HG02623 (cell line): ENCODE data around the gene FMNL2.

Experiments
- ATAC-seq: cut with Tn5 transposase; IDR thresholded peaks from one replicate; pipeline ENCODE4 v1.9.1; 2021; ENCODE audit warnings: moderate library complexity; ENCODE audit not compliant: unreplicated experiment

Gene FMNL2

DNA sequence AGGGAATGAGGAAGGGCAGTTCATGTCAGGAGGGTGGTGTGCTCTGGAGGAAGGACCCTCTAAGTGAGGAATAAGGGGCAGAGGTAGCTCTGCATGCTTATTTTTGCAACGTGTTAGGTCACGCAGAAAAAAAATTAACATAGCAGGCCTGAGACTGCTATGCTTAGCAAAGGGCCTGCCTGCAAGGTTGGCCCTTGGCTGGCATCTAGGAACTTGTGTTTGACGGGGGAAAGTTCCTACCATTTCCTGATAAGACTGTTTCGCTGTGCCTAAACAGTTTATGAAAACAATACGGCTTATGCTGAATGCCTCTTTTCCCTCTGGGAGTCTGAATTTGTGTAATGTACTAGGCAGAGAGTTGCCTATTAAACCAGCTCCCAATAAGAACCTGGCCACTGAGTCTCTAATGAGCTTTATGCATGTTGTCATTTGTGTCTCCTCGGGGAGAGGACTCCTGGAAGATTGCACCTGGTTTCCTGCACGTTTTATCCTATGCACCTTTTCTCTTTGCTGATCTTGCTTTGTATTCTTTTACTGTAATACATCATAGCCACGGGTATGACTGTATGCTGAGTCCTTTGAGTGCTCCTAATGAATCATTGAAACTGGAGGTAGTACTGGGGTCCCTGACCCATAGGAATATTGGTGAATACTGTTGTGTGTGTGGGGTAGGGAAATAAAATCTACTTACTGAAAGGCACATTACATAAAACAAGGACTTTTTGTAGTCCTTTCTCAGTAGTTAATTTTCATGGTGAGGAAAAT, 213.3 kb downstream of the FMNL2 start:
- ATAC-seq, result no peak

DNA sequence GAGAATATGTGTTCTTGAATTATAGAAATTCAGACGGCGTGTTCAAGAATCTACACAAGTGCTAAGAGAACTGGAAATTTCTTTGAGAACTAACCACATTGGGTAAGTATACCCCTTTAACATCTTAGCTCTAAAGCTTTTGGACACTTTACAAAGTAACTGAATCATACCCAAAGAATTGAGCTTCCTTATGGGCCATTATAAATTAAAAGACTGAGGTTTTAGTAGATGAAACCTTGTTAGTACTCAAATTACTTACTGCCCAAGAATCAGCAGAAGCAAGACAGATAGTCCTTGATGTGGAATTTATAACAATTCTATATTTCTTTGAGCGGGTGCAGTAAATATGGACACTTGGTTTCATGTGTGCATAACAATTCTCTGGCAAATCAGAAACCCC, 214.0 kb downstream of the FMNL2 start:
- no peak for ATAC-seq

DNA sequence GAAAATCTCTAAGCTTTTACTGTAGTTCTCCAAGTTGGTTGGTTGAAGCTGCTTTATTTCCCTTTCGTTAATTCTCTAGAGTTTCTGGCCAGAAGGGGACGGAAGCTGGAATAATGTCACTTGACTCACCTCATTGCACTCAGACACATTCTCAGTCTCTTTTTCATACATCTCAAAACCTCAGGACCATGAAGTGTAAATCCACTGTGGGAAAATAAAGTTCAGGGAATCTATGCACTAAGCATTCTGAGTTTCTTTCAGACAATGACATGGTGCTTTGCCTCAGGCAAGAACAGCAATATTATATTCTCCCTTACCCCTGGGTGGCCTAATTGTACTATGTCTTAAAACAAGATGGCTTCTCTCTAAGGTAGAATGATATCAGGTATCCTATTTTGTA, 214.4 kb downstream of the FMNL2 start:
- no peak for ATAC-seq

DNA sequence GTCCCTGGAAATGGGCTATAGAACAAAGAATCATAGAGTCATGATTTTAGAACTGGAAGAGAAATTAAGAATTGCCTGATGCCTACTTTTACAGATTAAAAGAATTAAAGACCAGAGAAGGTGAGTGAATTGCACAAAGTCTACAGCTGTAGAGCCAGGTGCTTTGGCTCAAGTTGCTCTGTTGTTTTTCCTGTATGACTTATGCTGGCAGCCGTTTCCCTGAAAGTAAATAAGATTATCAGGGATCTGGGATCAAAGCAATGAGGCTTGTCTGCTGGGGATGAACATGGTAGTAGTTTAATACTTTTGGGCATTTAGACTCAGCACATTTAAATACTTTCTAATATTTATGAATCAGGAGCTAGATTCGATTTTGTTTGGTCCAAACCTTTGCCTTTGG, 215.4 kb downstream of the FMNL2 start:
- no peak for ATAC-seq

DNA sequence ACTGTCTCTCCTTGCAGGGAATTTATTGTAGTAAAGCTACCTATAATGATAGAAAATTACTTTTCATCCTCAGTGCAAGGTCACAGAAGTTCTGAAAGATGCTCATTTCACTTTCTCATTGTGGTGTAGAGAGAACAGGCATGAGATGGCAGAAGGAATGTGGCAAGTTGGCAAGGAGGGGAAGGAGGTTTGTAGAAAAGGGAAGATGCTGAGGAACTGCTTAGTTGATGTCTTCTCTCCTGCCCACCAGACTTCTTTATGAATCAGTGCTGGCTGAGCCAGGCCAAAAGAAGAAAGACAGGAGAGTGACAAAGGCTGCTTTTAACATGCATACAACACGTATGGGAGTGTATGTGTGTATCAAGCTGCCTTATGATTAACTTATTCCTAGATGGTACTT, 217.9 kb downstream of the FMNL2 start:
- ATAC-seq, result no peak

DNA sequence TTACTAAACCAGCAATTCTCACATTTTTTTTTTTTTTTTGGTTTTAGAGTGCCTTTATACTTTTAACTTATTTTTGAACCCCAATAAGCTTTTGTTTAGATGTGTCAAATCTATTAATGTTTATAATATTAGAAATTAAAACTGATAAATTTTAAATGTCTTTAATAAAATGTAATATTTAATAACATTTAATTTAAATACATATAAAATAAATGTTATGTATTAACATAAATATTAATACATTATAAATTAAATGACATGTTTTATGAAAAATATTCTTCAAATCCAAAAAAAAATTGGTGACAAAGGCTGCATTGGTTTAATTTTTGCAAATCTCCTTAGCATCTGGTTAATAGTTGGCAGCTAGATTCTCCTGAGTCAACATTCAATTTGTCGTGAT, 218.5 kb downstream of the FMNL2 start:
- no peak for ATAC-seq

DNA sequence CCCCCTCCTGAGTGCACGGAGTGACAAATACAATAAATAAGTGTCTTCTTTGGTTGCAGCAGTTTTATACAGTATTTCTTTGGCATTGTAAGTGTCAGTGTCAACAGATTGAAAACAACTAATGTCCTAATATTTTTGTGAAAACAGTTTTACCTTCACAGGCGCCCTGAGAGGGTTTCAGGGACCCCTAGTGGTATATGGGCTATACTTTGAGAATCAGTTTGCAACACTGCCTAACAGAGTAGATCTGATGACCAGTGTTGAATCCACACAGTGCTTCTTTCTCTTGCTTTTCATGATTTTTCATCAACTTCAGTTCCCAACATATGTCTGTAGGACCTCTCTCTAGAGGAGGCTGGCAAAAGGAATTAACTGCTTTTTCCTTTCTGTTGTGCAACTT, 220.1 kb downstream of the FMNL2 start:
- ATAC-seq, result no peak

DNA sequence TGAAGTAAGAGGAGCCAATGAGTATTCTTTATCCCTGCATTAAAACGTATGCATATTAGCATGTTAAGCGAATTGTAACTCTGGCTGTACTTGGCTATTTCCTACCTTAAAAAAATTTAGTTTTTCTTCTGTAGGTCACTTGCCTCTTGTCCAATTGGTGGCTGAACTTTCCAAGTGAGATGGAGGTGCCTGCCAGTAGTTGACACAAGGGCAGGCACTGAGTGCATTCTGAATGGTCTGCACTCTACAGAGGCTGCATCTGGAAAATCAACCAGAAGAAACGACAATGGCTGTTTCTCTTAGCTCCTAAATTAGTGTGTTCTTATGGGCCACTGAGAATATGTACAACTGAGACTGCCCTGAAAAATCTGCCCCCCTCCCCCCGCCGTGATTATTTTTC, 221.5 kb downstream of the FMNL2 start:
- ATAC-seq, result no peak

DNA sequence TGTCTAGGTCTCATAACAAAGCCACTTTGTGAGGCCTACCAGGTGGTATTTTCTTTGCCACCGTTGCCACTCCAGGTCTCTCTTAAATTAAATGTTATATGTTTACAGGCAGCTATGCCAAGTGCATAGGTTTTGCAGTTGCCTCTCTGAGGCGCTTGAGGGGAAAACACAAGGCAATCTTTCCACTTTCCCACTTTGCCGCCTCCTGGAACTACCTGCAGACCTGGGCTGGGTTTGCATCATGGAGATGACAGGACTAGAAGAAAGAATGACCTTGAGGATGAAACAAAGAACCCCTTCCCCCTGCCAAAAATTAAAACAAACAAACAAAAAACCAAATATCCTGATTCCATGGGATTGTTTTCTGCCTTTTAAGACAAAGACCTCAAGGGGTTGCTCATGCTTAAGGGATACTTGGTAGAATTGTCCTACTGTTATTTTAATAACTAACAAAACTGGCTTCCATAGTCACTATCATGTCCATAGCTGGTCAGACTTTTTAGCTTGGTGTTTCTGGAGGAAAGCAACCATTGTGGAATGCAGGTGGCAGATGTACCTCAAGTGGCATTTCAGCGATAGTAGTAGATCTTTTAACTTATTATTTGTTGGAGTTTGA, 222.4 kb downstream of the FMNL2 start:
- ATAC-seq, result no peak

DNA sequence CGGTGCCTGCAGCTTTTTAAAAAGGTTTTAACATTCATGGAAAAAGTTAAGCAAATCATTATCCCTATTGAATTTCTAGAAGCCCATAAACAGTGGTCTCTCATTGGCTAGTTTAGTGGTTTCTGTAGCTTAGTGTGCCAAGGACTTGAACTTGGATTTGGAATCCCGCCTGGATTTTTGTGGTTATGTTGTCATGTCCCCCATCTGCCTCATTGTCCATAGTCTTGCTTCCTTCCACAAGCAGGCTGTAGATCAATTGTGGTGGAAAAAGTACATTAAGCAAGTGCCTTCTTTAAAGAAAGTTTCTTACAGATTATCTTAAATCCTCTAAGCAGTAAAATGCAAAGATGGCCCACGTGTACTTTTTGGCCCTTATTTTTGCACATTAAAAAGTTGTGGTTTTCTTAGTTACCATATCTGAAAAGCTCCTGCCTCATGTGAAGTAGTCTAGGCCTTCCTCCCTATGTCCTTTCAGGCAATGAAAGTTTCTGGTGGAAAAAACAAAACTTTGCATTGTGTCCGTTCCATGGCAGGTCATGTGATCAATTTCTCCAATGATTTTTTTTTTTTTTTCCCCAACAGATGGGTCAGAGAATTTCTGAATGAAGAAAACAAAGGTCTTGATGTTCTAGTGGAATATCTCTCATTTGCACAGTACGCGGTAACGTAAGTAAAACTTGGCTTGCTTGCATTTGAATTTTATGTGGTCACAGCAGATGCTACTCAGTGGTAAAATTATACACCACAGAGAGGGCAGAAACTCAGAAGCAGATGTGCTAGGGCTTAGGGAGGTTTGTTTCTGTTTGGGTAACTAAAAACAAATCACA, 223.4 kb downstream of the FMNL2 start:
- no peak for ATAC-seq

DNA sequence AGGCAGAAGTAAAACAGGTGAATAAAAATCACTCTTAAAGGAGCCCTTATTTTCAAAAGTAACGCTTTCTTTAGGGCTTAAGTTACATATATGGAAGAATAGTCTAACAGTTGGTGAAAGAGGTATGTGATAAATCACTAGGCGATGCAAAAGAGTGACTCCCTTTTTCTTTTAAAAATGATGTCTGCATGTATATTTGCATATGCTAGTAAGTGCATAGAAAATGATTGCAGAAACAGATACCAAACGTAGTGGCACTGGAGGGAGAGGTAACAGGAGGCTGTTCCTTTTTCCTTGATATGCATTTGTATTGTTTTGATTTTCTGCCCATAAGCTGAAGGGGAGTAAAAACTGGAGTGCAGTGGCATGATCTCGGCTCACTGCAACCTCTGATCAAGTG, 224.0 kb downstream of the FMNL2 start:
- no peak for ATAC-seq

DNA sequence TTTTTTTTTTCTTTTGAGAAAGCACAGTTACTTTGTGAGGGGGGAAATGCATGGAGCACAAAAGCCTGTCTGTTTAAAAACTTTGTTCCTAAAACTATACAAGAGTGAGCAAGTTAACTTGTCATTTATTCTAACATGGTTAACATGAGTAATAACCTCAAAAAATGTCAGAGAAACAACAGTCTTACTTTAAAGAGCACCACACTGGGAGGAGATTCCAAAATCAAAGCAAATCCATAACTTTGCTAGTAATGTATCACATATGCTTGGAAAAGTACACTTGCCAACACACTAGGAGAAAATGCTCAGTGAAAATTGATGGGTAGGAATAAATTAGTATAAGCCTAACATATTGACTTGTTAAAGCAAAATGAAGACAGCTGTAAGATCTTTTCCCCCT, 225.2 kb downstream of the FMNL2 start:
- ATAC-seq, result no peak

DNA sequence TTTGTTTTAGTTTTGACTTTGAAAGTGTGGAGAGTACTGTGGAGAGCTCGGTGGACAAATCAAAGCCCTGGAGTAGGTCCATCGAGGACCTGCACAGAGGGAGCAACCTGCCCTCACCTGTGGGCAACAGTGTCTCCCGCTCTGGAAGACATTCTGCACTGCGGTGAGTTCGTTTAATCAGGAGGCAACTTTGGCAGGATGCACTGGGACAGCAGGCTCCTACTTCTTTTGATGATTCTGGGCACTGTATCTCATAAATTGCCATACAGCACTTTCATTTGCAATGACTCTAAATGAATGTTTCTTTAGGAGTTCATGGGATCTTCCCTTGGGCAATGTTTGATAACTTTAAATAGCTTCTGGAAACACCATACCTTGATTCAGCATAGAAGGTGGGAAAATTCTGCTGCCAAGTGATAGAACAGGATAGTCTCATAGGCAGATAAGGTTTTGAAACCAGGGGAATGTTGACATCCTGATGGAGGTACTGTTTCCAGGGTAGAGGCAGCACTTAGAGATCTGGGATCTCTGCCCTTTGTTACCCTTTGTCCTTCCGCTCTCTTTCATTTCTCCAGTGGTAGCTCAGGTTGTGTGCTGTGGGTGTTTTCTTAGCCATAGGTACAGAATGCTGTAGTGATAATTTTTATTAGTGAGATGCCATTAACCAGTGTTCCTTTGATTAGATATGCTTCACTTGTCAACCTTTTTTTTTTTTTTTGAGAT, 226.1 kb downstream of the FMNL2 start:
- ATAC-seq, result no peak

DNA sequence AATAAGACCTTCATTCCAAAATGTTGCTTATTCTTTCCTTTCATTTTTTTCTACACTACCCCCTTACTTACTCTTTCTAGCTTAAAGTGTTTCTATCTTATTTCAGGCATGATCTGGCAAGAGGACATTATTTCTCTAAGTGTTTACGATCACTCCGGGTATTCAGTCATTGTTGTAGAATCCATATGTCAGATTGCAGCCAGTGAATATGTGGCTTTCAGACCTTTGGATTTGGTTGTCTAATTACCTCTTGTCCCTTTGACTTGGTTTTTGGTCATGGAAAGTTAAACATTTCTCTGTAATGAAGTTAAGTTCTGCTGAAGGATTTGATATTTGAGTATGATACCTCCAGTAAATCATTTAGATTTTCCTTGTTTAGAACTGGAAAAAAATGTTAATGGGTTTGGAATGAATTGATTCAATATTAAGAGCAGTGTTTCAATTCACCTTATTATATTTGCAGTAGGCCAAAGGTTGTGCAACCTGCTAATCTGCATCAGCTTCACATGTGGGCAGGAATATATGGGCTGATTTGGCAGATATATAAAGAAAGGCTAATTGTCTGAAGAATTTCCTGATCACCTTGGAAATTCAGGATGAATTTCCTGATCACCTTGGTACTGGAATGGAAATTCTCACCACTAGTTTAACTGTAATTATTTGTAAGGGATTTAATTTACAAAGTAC, 227.4 kb downstream of the FMNL2 start:
- ATAC-seq, result no peak

DNA sequence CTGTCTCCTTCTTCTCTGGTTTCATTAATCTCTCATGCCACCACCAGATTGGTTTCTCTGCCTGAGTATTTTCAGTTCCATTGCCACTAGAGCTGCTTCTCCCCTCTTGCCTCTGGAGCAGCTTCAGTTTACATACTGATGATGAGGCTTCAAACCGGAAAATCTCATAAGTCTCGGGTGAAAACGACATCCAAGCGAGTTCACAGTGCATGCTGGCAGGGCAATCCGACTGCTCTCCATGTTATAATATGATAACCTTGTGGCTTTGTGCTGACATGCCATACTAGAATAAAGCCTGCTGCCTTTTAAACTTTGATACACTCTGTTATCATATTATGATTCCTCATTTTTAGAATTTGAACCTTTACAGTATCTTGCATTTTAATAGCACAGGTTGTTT, 228.8 kb downstream of the FMNL2 start:
- no peak for ATAC-seq

DNA sequence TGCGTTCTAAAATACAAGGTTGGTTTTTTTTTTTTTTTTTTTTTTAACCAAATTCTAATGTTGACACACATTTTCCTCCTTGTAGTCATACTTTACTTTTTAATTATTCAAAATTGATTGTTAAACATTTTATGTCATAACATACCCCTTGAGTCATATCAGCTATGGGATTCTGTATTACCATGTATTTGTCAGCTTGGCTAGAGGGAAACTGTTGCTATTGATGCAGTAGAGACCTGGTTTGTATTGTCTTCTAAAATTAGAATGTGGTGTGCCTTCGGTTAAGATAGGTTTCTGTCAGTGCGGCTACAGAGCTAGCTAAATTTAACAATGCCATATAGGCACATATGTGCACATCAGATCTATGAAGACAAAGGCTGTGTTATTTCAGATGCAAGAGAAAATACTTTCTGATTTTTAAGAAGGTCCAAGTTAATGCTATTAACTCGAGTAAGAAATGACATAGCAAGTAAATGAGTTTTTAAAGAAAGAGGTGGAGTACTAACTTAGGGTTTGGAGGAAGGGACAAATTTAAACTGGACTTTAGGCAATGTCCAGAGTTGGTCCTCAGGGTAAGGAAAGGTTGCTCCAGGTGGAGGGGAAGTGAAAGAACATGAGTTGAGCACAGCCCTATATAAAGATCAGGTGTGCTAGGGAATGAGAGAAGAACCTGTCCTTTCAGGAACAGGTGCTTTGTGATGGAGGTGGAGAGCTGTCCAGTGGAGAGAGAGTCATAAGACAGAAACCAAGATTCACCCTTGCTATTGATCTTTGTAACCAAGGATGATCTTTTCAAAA, 230.0 kb downstream of the FMNL2 start:
- ATAC-seq, result peak; percentile 82

DNA sequence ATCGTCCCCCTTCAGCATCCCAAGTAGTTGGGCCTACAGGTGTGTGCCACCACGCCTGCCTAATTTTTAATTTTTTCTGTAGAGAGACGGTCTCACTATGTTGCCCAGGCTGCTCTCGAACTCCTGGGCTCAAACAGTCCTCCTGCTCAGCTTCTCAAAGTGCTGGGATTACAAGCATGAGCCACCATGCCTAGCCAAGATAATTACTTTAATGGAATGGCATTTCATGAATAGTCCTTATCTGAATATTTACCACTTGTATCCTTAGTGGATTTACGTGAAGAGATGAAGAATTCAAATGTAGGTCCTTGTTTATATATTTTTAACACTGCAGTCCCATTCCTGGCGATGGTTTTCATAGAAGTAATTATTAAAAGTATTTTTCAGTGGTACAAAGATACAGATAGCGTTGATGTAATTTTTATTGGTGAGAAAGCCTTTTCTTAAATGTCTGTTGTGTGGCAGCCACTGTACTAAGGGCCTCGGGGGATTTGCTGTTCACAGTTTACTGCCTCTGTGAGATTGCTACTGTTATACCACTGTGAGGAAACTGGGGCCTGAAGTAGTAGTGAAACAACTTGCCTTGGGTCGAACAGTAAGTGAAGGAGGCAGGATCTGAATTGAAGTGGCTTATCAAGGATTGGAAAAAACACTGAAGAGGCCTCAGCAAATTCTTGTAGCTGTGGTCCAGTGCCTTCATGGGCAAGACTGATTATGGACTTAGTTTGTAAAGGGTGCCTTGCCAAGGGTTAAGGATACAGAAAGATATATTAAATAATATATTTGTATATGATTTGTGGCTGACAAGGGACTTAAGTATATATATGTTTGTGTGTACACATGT, 231.1 kb downstream of the FMNL2 start:
- peak; percentile 54 for ATAC-seq

DNA sequence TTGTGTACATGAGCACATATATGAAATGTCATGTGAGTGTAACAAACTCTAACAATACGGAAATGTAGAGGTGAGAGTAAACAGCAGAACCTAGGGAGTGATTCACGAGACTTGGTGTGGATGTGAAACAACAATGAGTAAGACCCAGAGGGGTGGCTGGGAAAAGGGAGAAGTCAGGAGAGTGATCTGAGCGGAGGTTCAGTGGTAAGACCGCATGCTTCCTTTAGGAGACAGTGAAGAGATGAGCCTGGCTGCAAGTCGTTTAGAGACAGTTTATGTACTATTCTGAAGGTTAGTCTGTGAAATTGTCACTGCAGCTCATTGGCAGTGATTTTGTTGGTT, 231.7 kb downstream of the FMNL2 start:
- ATAC-seq, result peak; percentile 39

DNA sequence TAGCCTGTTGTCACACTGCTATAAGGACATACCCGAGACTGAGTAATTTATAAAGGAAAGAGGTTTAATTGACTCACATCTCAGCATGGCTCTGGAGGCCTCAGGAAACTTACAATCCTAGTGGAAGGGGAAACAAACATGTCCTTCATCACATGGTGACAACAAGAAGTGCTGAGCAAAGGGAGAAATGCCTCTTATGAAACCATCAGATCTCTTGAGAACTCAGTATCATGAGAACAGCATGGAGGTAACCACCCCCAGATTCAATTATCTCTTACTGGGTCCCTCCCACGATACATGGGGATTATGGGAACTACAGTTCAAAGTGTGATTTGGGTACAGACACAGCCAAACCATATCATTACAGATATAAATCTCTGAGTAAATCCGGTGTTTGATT, 233.6 kb downstream of the FMNL2 start:
- ATAC-seq, result no peak
